Germinal center (tissue), 1 donor: ENCODE data around the gene PRKG1.
"Not testable (repeated sequence)": the region's sequence is repeated elsewhere in the genome, so short reads cannot be mapped to it uniquely, and the experiment has no call there.

ENCODE experiments used
- DNase-seq: peaks from one replicate; pipeline ENCODE4 v3.0.0; 2012; ENCODE audit warnings: mixed read lengths, low spot score

Gene PRKG1

DNA sequence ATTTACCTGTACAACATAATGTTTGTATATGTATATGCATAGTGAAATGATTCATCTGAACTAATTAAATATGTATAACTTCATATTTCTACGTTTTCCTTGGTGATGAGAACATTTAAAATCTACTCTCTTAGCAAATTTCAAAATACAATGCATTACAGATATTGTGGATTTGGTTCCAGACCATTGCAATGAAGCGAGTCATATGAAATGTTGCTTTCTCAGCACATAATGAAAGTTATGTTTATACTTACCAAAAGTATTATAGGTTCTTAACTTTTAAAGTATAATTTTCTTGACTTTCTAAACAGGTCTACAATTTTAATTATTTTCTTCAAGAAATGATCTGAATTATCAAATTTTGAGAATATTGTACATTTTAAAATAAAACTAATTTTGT is 435.9 kb downstream of the PRKG1 start:
- no peak for DNase-seq

- no peak for DNase-seq
These were observed 447.3 kb downstream of the PRKG1 start for GRCh38 chr10:51521605-51522004.

- DNase-seq: no peak
These were observed 448.6 kb downstream of the PRKG1 start for GRCh38 chr10:51522858-51523257.

DNA sequence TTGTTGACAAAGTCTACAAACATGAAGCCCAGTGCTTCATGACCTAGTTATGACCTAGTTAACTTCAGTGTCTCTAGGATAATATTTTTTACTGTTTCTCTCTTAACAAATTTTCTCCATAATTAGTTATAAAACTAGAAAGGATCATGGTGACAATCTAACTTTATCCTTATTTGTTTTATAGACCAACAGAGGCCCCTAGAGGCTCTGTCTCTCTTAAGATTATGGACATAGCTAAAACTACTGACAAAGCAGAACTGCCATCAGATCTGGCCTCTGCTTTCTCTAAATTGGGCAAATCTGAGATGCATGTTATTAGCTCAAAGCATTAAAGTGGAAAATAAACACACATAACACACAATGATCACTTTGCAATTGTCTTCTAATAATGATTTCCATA is 449.2 kb downstream of the PRKG1 start:
- no peak for DNase-seq

DNA sequence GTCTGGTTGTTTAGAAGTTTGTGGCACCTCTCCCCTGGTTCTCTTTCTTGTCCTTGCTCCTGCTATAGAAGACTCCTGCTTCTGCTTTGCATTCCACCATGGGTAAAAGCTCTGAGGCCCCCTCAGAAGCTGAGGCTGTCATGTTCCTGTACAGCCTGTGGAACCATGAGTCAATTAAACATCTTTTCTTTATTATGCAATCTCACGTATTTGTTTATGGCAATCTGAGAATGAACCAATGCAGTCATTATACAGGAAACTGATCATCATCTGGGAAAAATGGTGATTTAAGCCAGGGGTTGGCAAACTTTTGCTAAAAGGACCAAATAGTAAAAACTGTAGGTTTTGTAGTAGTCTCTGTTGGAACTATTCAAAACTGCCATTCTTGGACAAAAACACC is 449.8 kb downstream of the PRKG1 start:
- no peak for DNase-seq

DNA sequence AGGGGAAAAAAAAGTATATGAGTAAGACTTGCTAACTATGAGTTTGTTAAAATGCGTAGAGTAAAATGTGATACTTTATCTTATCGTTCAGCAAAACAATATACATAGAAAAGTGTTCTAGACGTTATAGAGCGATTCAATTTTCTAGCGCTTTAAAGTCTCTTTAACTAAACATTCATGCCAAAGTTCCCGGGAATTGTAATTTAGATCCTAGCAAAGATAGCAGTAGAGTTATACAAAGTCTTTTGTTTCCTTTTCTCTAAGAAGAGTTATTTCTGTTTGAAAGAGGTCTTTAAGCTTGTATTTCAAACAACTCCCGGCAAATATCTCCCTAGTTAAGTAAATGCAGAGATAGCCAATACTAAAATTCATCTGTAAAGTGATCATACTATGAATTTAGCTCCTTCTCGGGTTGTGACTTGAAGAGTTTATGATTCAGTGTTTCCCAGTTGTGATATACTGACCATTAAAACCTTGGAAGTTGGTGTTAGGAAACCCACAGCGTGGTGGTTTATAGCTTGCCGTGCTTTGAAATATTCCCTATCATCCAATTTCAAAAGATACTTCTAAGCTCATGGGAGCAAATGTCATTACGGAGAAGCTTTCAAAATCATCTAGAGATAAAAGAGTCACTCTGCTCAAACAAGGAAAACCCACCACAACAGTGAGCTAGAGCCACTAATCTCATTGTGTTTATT is 453.4 kb downstream of the PRKG1 start:
- no peak for DNase-seq

DNA sequence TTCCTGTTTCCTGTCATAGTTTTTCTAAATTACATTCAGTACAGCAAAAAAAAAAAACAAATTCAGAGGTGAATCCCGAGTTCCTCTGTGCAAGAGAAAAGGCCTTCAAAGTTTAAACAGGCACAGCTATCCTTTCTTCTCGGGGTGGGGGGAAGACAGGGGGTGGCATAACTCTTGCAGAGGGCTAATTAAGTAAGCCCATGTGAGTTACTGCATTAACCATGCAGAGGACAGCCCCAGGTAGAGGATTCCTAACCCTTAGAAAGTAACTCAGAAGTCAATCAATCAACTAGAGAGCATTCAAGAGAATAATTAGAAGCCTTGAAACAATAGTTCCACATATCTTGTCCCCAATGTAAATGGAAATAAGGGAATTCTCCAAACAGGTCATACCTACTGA is 454.2 kb downstream of the PRKG1 start:
- DNase-seq: no peak

DNA sequence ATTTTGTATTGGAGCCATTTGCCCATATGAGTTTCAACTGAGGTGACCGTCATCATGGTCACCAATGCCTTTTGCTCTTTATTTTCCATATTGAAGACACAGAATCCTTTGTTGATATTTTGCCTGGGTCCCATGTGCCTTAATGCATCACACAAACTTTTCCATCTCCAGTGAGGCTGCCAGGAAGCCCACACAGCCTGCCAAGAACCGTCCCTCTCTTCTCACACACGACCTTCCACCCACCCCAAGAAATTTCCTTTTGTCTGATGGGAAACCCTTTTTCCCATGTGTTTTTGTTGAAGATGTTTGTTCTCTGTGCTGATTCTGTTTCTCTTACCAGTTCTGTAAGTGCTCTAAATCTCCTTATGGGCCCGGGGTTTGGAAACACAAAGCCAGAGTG is 456.3 kb downstream of the PRKG1 start:
- DNase-seq: no peak

GRCh38 chr10:51532044-51532443 is 457.8 kb downstream of the PRKG1 start:
- no peak for DNase-seq

GRCh38 chr10:51542853-51543252 is 468.6 kb downstream of the PRKG1 start:
- no peak for DNase-seq

GRCh38 chr10:51544933-51545332 is 470.6 kb downstream of the PRKG1 start:
- DNase-seq: no peak

GRCh38 chr10:51547941-51548340 is 473.7 kb downstream of the PRKG1 start:
- no peak for DNase-seq

GRCh38 chr10:51552879-51553278 is 478.6 kb downstream of the PRKG1 start:
- DNase-seq: no peak

GRCh38 chr10:51564896-51565510 is 490.7 kb downstream of the PRKG1 start:
- DNase-seq: no peak

DNA sequence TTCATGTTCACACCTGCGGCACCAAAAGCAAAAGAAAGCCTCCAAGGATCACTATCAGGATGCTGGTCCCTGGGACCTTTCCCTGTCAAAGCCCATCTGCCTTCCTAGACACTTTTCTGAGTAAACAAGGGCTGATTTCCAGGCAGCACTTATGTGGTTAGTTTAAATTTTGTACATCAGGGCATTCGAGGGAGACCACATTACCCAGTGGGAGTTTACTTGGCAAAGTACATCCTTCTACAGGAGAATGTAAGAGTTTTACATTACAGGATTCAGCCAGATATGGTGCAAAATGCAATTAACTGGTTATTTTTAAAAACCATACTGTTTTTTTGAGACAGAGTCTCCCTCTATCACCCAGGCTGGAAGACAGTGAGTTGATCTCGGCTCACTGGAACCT is 493.0 kb downstream of the PRKG1 start:
- no peak for DNase-seq

DNA sequence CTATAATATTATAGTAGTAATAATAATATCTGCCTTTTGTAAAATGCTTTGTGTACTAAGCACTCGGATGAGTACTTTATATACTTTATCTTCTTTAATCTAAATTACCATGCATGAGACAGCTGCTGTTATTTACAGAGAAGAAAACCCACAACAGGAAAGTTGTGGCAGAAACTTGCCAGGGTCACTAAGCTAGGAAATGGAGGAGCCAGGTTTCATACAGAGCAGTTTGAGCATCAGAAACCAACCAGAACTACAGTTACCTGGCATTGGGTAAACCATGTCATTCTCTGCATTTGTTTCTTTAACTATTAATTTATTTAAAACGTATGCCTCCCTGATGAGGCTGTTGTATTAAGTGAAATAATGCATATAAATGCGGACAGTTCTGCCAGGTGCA is 495.2 kb downstream of the PRKG1 start:
- DNase-seq: no peak

GRCh38 chr10:51574248-51575048 is 500.2 kb downstream of the PRKG1 start:
- no peak for DNase-seq

- not testable (repeated sequence) for DNase-seq
These were observed 506.9 kb downstream of the PRKG1 start for GRCh38 chr10:51581196-51581595.

- no peak for DNase-seq
These were observed 509.7 kb downstream of the PRKG1 start for GRCh38 chr10:51583976-51584375.

DNA sequence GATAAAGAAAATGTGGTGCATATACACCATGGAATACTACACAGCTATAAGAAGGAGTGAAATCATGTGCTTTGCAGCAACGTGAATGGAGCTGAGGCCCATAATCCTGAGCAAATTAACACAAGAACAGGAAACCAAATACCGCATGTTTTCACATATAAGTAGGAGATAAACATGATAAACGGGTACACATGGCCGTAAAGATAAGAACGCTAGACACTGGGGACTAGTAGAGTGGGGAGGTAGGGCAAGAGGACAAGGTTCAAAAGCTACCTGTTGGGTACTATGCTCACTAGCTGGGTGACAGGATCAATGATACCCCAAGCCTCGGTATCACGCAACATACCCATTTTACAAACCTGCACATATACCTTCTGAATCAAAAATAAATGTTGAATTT is 511.5 kb downstream of the PRKG1 start:
- DNase-seq: no peak

DNA sequence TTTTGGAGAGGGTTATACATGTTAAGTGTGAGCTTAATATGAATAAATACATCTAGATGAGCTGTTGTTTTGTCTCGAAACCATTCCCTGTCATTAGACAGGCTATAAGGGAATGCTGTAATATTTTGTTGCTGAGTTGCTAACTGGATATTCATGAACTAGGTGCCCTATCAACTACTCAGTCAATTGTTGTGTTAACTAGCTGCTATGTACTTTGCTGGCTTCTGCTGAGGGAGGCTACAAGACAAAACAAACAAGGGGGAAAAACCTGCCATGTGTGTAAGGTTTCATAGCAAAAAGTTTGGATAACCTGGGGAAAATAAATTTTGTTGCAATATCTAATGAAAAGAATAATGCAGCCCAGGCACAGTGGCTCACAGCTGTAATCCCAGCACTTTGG is 514.7 kb downstream of the PRKG1 start:
- no peak for DNase-seq

DNA sequence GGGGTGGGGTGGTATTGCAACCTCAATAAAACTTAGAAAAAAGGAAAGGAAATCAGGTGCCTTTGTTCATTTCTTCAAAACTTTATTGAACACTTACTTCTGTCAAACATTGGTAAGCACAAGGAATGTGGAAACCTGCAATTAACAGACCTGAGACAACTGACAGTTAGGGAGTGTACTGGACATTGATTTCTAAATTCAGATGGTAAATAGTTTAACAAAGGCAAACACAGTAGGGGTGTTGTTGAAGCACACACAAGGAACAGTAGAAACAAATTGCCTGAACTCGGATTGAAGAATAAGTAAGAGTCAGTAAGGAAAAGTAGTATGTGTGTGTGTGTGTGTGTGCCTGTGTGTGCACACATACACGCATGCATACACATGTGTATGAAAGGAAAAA is 516.5 kb downstream of the PRKG1 start:
- no peak for DNase-seq

GRCh38 chr10:51596695-51597094 is 522.4 kb downstream of the PRKG1 start:
- DNase-seq: no peak
